Measurements from ENCODE around the gene MAML2. TPM values are rescaled to one million over a fixed set of nuclear protein-coding genes. Genes with fewer than 3 reads are reported as not detected.
A peak's percentile ranks its signal among the peaks of the same experiment; 100 is the strongest.

The MAML2 gene
- total and polyA plus RNA-seq, 2 experiments from 2014 or later: 2.0 to 7.1 TPM

DNA sequence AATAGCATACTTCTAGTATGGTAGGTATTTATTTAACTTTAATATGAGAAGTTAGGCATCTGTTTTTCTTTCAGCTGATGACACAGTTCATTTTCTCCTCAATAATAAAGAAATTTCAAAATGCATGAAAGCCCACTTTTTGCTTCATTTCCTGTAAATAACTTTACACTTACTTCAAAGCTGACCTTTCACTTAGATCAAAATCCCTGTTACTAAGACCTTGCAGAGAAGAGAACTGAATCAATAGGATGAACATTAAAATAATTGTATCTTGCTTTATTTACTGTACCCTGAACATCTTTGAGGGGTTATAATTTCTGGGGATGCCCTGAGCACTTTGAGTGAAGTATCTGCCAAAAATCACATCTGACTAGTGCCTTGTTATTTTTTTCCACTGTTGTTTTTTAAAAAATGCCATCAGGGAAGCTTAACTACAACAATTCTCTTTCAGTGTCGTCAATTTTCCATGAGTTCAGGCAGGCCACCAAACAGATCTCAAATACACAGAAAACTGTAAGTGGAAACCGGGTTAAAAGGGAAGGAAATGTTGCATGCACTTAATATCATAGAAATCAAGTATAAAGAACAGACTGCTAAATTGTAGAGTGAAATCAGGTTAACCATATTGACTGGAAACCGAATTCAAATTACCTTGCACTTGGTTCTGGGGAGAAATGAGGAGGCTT is 206.2 kb downstream of the MAML2 start:
- H3K27me3 ChIP-seq (ENCODE audit: insufficient read depth): no peaks in the 10 kb centered on the region
- no peak overlapping the region for H3K27ac ChIP-seq (ENCODE audit: low read depth)
- Mint-ChIP-seq H3K36me3 (ENCODE audit: low read depth) (no peaks in the 10 kb centered on the region), H3K4me3 (no peak overlapping the region), H3K9me3 (no peaks in the 10 kb centered on the region), H3K27me3 (ENCODE audit: insufficient read depth, low read depth, poor library complexity) (no peaks in the 10 kb centered on the region), H3K27ac (peak overlapping the region; percentile 26; the same call in 1 of the 2 replicates), H3K4me1 (peaks cover 25% of the 10 kb centered on the region)
- no peaks in the 10 kb centered on the region for H3K36me3 ChIP-seq (ENCODE audit: insufficient read depth)
- no peaks in the 10 kb centered on the region for H3K79me2 ChIP-seq (replicated peaks; ENCODE audit: insufficient read depth)
- H2AFZ ChIP-seq: no peak overlapping the region
- H3F3A ChIP-seq (replicated peaks; ENCODE audit: low read depth): no peaks in the 10 kb centered on the region
- peaks cover 3% of the 10 kb centered on the region; the same call in 1 of the 2 replicates for H3K9me2 ChIP-seq (ENCODE audit: insufficient read depth)
- peaks cover 15% of the 10 kb centered on the region for H3K4me1 ChIP-seq (ENCODE audit: insufficient read depth)
- DNase-seq (ENCODE audit: low spot score): no peak
- H3K4me2 ChIP-seq: no peak overlapping the region
- H4K20me1 ChIP-seq (replicated peaks; ENCODE audit: insufficient read depth): no peaks in the 10 kb centered on the region
- ATAC-seq: no peak
- TF ChIP-seq EZH2 (IDR thresholded peaks at IDR 0.05; ENCODE audit: low read depth, unreplicated experiment) (no peak), ZNF114 (CRISPR knock-in tag; IDR thresholded peaks at IDR 0.05) (no peak), POLR2AphosphoS5 (IDR thresholded peaks at IDR 0.05; ENCODE audit: low read depth) (no peak), JUNB (IDR thresholded peaks at IDR 0.05; ENCODE audit: unreplicated experiment) (no peak)
- TF ChIP-seq, protein P1, sequence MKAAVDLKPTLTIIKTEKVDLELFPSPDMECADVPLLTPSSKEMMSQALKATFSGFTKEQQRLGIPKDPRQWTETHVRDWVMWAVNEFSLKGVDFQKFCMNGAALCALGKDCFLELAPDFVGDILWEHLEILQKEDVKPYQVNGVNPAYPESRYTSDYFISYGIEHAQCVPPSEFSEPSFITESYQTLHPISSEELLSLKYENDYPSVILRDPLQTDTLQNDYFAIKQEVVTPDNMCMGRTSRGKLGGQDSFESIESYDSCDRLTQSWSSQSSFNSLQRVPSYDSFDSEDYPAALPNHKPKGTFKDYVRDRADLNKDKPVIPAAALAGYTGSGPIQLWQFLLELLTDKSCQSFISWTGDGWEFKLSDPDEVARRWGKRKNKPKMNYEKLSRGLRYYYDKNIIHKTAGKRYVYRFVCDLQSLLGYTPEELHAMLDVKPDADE (IDR thresholded peaks at IDR 0.05): no peak
- TF ChIP-seq, protein P2, sequence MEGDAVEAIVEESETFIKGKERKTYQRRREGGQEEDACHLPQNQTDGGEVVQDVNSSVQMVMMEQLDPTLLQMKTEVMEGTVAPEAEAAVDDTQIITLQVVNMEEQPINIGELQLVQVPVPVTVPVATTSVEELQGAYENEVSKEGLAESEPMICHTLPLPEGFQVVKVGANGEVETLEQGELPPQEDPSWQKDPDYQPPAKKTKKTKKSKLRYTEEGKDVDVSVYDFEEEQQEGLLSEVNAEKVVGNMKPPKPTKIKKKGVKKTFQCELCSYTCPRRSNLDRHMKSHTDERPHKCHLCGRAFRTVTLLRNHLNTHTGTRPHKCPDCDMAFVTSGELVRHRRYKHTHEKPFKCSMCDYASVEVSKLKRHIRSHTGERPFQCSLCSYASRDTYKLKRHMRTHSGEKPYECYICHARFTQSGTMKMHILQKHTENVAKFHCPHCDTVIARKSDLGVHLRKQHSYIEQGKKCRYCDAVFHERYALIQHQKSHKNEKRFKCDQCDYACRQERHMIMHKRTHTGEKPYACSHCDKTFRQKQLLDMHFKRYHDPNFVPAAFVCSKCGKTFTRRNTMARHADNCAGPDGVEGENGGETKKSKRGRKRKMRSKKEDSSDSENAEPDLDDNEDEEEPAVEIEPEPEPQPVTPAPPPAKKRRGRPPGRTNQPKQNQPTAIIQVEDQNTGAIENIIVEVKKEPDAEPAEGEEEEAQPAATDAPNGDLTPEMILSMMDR (conservative IDR thresholded peaks at IDR 0.05; ENCODE audit: low read depth in 2 of 2): no peak
- TF ChIP-seq, protein P3, sequence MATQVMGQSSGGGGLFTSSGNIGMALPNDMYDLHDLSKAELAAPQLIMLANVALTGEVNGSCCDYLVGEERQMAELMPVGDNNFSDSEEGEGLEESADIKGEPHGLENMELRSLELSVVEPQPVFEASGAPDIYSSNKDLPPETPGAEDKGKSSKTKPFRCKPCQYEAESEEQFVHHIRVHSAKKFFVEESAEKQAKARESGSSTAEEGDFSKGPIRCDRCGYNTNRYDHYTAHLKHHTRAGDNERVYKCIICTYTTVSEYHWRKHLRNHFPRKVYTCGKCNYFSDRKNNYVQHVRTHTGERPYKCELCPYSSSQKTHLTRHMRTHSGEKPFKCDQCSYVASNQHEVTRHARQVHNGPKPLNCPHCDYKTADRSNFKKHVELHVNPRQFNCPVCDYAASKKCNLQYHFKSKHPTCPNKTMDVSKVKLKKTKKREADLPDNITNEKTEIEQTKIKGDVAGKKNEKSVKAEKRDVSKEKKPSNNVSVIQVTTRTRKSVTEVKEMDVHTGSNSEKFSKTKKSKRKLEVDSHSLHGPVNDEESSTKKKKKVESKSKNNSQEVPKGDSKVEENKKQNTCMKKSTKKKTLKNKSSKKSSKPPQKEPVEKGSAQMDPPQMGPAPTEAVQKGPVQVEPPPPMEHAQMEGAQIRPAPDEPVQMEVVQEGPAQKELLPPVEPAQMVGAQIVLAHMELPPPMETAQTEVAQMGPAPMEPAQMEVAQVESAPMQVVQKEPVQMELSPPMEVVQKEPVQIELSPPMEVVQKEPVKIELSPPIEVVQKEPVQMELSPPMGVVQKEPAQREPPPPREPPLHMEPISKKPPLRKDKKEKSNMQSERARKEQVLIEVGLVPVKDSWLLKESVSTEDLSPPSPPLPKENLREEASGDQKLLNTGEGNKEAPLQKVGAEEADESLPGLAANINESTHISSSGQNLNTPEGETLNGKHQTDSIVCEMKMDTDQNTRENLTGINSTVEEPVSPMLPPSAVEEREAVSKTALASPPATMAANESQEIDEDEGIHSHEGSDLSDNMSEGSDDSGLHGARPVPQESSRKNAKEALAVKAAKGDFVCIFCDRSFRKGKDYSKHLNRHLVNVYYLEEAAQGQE (IDR thresholded peaks at IDR 0.05; ENCODE audit: unreplicated experiment): no peak
- no peak overlapping the region for H3K4me3 ChIP-seq

DNA sequence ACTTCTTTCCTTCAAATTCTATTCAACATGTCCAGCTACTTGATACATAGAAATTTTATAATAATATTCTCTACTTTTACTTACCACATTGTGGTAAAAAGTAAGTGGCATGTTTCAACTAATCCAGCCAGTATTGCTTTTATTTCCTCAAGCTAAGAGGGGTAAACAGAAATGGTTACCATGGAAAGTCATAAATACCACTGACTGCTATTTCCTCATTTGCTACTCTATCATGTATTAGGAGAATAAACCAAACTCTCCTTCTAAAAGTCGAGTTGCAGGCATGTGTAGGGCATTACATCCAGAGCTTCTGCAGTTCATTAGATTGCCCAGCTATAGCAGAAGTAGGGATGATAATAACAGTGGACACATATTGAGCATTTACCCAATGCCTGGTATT is 208.4 kb downstream of the MAML2 start:
- Mint-ChIP-seq H3K27ac (no peak overlapping the region), H3K27me3 (ENCODE audit: insufficient read depth, low read depth, poor library complexity) (no peaks in the 10 kb centered on the region), H3K36me3 (ENCODE audit: low read depth) (no peaks in the 10 kb centered on the region), H3K4me1 (peaks cover 20% of the 10 kb centered on the region), H3K4me3 (no peak overlapping the region), H3K9me3 (no peaks in the 10 kb centered on the region)
- H3K27me3 ChIP-seq (ENCODE audit: insufficient read depth): no peaks in the 10 kb centered on the region
- H3K4me3 ChIP-seq: no peak overlapping the region
- H3K36me3 ChIP-seq (ENCODE audit: insufficient read depth): no peaks in the 10 kb centered on the region
- H3K27ac ChIP-seq (ENCODE audit: low read depth): no peak overlapping the region
- no peaks in the 10 kb centered on the region for H4K20me1 ChIP-seq (replicated peaks; ENCODE audit: insufficient read depth)
- DNase-seq (ENCODE audit: low spot score) (no peak), ATAC-seq (no peak)
- no peaks in the 10 kb centered on the region for H3K79me2 ChIP-seq (replicated peaks; ENCODE audit: insufficient read depth)
- peaks cover 15% of the 10 kb centered on the region for H3K4me1 ChIP-seq (ENCODE audit: insufficient read depth)
- H3F3A ChIP-seq (replicated peaks; ENCODE audit: low read depth): no peaks in the 10 kb centered on the region
- H3K9me2 ChIP-seq (ENCODE audit: insufficient read depth): peaks cover 5% of the 10 kb centered on the region; the same call in 1 of the 2 replicates
- no peak overlapping the region for H2AFZ ChIP-seq
- no peak overlapping the region for H3K4me2 ChIP-seq
- TF ChIP-seq POLR2AphosphoS5 (IDR thresholded peaks at IDR 0.05; ENCODE audit: low read depth): no peak
- TF ChIP-seq ZNF331 (CRISPR knock-in tag; IDR thresholded peaks at IDR 0.05; ENCODE audit: low read depth): no peak
- TF ChIP-seq, protein P3 (IDR thresholded peaks at IDR 0.05; ENCODE audit: unreplicated experiment): no peak
- no peak for TF ChIP-seq NANOG (IDR thresholded peaks at IDR 0.05; ENCODE audit: borderline replicate concordance)
- TF ChIP-seq STAT1 (IDR thresholded peaks at IDR 0.05; ENCODE audit: unreplicated experiment): no peak
- TF ChIP-seq CREB1 (CRISPR knock-in tag; IDR thresholded peaks at IDR 0.05; ENCODE audit: low read depth): no peak
- TF ChIP-seq EZH2 (IDR thresholded peaks at IDR 0.05; ENCODE audit: low read depth, unreplicated experiment): no peak

Data from GM23338 (cell line).